Testis (tissue), 2 donors: ENCODE measurements around the gene ZSCAN5C.

Experiments used
- CTCF ChIP-seq, 3 experiments: fragments of 450-650 bp in 2 of 3; fragments of 200-600 bp in 1 of 3; sonication (generic) in 1 of 3; IDR thresholded peaks; one replicate each; pipeline ENCODE4 v1.5.1; 2016 to 2019; ENCODE audit warnings: antibody characterized with exemption in 3 of 3, mild to moderate bottlenecking in 2 of 3, moderate library complexity in 1 of 3
- POLR2A ChIP-seq: fragments of 450-650 bp; IDR thresholded peaks from one replicate; pipeline ENCODE4 v1.6.1; 2017; ENCODE audit warnings: antibody characterized with exemption, mild to moderate bottlenecking, moderate library complexity

- TF ChIP-seq POLR2A = no peak
- no peak for TF ChIP-seq CTCF (IDR thresholded peaks at IDR 0.05)
These were observed 45.3 kb upstream of the ZSCAN5C start for GRCh38 chr19:56156768-56157167.
